Prostate gland (tissue), 2 donors: ENCODE data around the gene FAM43B.

Source experiments
- POLR2AphosphoS5 ChIP-seq: sonication (generic); formaldehyde crosslinking; IDR thresholded peaks from one replicate; pipeline ENCODE4 v1.6.1; 2017; ENCODE audit warnings: antibody characterized with exemption
- TF ChIP-seq, protein P1 (sequence below), 4 experiments: fragments of 200-600 bp in 2 of 4; fragments of 450-650 bp in 2 of 4; sonication (generic) in 2 of 4; IDR thresholded peaks; 1 replicate in 3 of 4; 2 replicates in 1 of 4; pipeline ENCODE4 v1.5.1; 2016 to 2019; ENCODE audit warnings: antibody characterized with exemption in 4 of 4, mild to moderate bottlenecking in 2 of 4, moderate library complexity in 2 of 4

DNA sequence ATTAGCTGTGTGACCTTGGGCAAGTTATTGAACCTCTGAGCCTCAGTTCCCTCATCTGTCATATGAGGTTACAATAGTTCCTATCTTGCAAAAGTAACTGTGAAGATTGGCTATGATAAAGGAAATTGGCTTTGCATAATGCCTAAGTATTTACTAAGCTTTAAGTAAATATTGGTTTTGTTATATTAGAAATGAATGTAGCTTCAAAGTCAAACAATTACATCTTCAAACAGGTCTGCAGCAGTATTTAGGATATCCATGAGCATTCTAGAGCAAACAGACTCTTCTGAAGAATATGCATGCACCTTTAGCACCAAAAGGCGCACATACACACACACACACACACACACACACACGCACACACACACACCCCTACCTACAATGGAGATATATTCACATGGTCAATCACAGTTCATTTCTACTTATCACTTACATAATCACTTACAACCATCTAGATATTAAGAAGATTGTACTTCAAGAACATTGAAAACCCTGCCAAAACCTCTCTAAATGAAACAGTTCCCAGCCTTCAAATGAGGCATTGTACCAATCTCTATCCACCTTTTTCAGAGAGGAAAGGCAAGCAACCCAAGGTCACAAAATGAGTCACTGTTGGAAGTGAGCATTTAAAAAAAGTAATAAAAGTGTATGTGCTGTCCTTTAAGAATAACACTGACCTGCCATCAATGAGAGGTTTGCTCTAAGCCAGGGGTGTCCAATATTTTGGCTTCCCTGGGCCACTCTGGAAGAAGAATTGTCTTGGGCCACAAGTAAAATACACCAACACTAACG, 13.4 kb upstream of the FAM43B start:
- TF ChIP-seq, protein P1, sequence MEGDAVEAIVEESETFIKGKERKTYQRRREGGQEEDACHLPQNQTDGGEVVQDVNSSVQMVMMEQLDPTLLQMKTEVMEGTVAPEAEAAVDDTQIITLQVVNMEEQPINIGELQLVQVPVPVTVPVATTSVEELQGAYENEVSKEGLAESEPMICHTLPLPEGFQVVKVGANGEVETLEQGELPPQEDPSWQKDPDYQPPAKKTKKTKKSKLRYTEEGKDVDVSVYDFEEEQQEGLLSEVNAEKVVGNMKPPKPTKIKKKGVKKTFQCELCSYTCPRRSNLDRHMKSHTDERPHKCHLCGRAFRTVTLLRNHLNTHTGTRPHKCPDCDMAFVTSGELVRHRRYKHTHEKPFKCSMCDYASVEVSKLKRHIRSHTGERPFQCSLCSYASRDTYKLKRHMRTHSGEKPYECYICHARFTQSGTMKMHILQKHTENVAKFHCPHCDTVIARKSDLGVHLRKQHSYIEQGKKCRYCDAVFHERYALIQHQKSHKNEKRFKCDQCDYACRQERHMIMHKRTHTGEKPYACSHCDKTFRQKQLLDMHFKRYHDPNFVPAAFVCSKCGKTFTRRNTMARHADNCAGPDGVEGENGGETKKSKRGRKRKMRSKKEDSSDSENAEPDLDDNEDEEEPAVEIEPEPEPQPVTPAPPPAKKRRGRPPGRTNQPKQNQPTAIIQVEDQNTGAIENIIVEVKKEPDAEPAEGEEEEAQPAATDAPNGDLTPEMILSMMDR (IDR thresholded peaks at IDR 0.05) = no peak
- no peak for TF ChIP-seq POLR2AphosphoS5
